NCI-H1092 treated with DMSO at 0.1 percent for 48 hours (cell line): ENCODE measurements around the gene OR1G1.
"Not testable (repeated sequence)": the region's sequence is repeated elsewhere in the genome, so short reads cannot be mapped to it uniquely, and the experiment has no call there.

Experiments
- DNase-seq: peaks from one replicate; lab custom pipeline; 2025; lab: John Stamatoyannopoulos, UW

OR1G1 gene

DNA sequence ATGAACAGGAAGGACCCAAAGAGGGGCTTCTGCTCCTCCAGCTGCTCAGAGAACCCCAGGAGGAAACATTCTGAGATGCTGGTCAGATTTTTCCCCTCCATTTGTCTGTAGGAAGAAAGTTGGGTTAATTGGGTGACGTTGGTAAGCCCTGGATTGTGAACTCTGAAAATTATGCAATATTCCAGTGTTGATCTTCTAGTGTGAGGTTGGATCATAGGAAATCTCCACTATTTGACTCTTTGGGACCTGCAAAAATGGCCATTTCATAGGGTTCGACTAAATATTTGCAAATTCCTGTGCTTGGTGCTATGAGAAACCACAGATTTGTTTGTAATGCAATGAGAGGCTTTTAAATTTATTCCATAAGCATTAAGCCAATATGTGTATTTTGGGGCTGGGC, at the start of gene OR1G1:
TSS of gene OR1G1 (minus strand) at position 101 of the 400 bp plus-strand sequence. CDS start at position 101, 0 bp downstream.
- DNase-seq = no peak

GRCh38 chr17:3167574-3167973, 40.2 kb upstream of the OR1G1 start:
- no peak for DNase-seq

- DNase-seq = no peak
Observed at GRCh38 chr17:3157218-3157617, 29.9 kb upstream of the OR1G1 start.

GRCh38 chr17:3137494-3137893, 10.1 kb upstream of the OR1G1 start:
- DNase-seq = not testable (repeated sequence)

DNA sequence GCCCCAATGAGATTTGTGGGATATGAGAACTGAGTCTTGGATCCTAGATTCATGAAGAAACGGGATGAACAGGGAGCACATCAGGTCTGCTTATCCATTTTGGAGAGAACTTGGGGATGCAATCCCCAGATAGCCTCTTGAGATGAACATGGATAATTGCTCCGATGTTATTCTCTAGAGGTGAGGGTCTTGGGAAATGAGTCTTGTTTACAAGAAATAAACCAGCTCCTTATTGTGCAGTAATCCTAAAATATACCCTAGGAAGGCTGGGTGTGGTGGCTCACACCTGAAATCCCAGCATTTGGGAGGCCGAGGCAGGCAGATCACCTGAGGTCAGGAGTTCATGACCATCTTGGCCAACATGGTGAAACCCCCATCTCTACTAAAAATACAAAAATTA, 23.0 kb downstream of the OR1G1 start, which contains the start of gene OR1D2:
TSS of gene OR1D2 (minus strand) at position 101 of the 400 bp plus-strand sequence. CDS start 11,426 bp downstream, outside the sequence.
- DNase-seq = no peak
